Loucy (cell line): ENCODE results near the gene C19orf25.
A peak's percentile ranks its signal among the peaks of the same experiment; 100 is the strongest.

Experiments used
- H2AFZ ChIP-seq: fragments of 200-600 bp; sonication (generic); 2 replicates; pipeline ENCODE4 v1.6.0; 2016; ENCODE audit warnings: antibody characterized with exemption, mild to moderate bottlenecking, low read length, moderate library complexity
- H3F3A ChIP-seq: fragments of 200-600 bp; 2 replicates; pipeline ENCODE4 v1.6.0; 2016; ENCODE audit warnings: antibody characterized with exemption, low read depth, mild to moderate bottlenecking
- H3K27me3 ChIP-seq: fragments of 200-600 bp; sonication (generic); 2 replicates; pipeline ENCODE4 v1.6.1; 2014; ENCODE audit warnings: low read length, mild to moderate bottlenecking; ENCODE audit not compliant: insufficient read depth, poor library complexity, severe bottlenecking
- H3K36me3 ChIP-seq: fragments of 200-600 bp; sonication (generic); 2 replicates; pipeline ENCODE4 v1.6.1; 2016; ENCODE audit warnings: low read length; ENCODE audit not compliant: insufficient read depth
- H3K4me1 ChIP-seq: fragments of 200-600 bp; sonication (generic); 2 replicates; pipeline ENCODE4 v1.5.1; 2014; ENCODE audit warnings: low read length, mild to moderate bottlenecking; ENCODE audit not compliant: insufficient read depth, poor library complexity, severe bottlenecking
- H3K4me2 ChIP-seq: fragments of 200-600 bp; sonication (generic); 2 replicates; pipeline ENCODE4 v1.6.0; 2014; ENCODE audit warnings: antibody characterized with exemption, low read length, low read depth, mild to moderate bottlenecking; ENCODE audit not compliant: poor library complexity, severe bottlenecking
- H3K4me3 ChIP-seq: fragments of 200-600 bp; sonication (generic); 2 replicates; pipeline ENCODE4 v1.5.1; 2014; ENCODE audit warnings: low read length, mild to moderate bottlenecking, mixed read lengths; ENCODE audit not compliant: poor library complexity, severe bottlenecking
- H3K79me2 ChIP-seq: fragments of 200-600 bp; sonication (generic); 2 replicates; pipeline ENCODE4 v1.6.1; 2014; ENCODE audit warnings: low read length; ENCODE audit not compliant: insufficient read depth
- H3K9ac ChIP-seq: fragments of 200-600 bp; sonication (generic); 2 replicates; pipeline ENCODE4 v1.6.0; 2014; ENCODE audit warnings: mild to moderate bottlenecking, low read depth, low read length, moderate library complexity; ENCODE audit not compliant: poor library complexity, severe bottlenecking
- H3K9me2 ChIP-seq: fragments of 200-600 bp; sonication (generic); replicated peaks from 2 replicates; pipeline ENCODE4 v1.6.1; 2016; ENCODE audit warnings: low read depth, low read length, mixed read lengths
- H3K9me3 ChIP-seq: fragments of 200-600 bp; sonication (generic); 2 replicates; pipeline ENCODE4 v1.6.1; 2014; ENCODE audit warnings: mild to moderate bottlenecking, antibody characterized with exemption, low read length, low read depth; ENCODE audit not compliant: insufficient read depth
- H4K20me1 ChIP-seq: fragments of 200-600 bp; sonication (generic); 2 replicates; pipeline ENCODE4 v1.6.0; 2014; ENCODE audit warnings: antibody characterized with exemption, low read length, mild to moderate bottlenecking; ENCODE audit not compliant: insufficient read depth, poor library complexity, severe bottlenecking
- CTCF ChIP-seq: fragments of 200-600 bp; sonication (generic); conservative IDR thresholded peaks from 2 replicates; pipeline ENCODE4 v1.5.1; 2014; ENCODE audit warnings: mild to moderate bottlenecking, antibody characterized with exemption, low read length
- EZH2phosphoT487 ChIP-seq: fragments of 200-600 bp; IDR thresholded peaks from 2 replicates; pipeline ENCODE4 v1.6.1; 2018; ENCODE audit warnings: antibody characterized with exemption, mild to moderate bottlenecking, moderate library complexity, borderline replicate concordance

The C19orf25 gene

GRCh38 chr19:1457031-1457739 lies 21.8 kb downstream of the C19orf25 start:
- Histone ChIP-seq H2AFZ (no peak overlapping the region), H3K36me3 (no peaks in the 10 kb centered on the region), H3K9me2 (no peaks in the 10 kb centered on the region), H3K27me3 (no peaks in the 10 kb centered on the region), H3K9ac (no peak overlapping the region), H3K4me3 (no peak overlapping the region), H3K4me2 (no peak overlapping the region), H4K20me1 (no peaks in the 10 kb centered on the region), H3K4me1 (peaks cover 8% of the 10 kb centered on the region), H3F3A (no peaks in the 10 kb centered on the region), H3K79me2 (no peaks in the 10 kb centered on the region), H3K9me3 (no peaks in the 10 kb centered on the region)
- no peak for TF ChIP-seq CTCF
- no peak for TF ChIP-seq EZH2phosphoT487

GRCh38 chr19:1456121-1456900 lies 22.7 kb downstream of the C19orf25 start:
- H3K9ac ChIP-seq = no peak overlapping the region
- no peaks in the 10 kb centered on the region for H3K36me3 ChIP-seq
- no peaks in the 10 kb centered on the region for H3F3A ChIP-seq
- no peak for TF ChIP-seq EZH2phosphoT487
- TF ChIP-seq CTCF = no peak
- H4K20me1 ChIP-seq = no peaks in the 10 kb centered on the region
- no peaks in the 10 kb centered on the region for H3K27me3 ChIP-seq
- no peak overlapping the region for H3K4me3 ChIP-seq
- no peaks in the 10 kb centered on the region for H3K79me2 ChIP-seq
- H3K9me2 ChIP-seq = no peaks in the 10 kb centered on the region
- no peak overlapping the region for H3K4me2 ChIP-seq
- H3K9me3 ChIP-seq = no peaks in the 10 kb centered on the region
- peaks cover 8% of the 10 kb centered on the region for H3K4me1 ChIP-seq
- H2AFZ ChIP-seq = no peak overlapping the region

- Histone ChIP-seq H3K4me1 (peaks cover 8% of the 10 kb centered on the region), H3K9me3 (no peaks in the 10 kb centered on the region), H3K9ac (no peak overlapping the region), H3K4me3 (peak overlapping the region; percentile 24), H3K79me2 (no peaks in the 10 kb centered on the region), H3K27me3 (no peaks in the 10 kb centered on the region), H4K20me1 (no peaks in the 10 kb centered on the region), H3K36me3 (no peaks in the 10 kb centered on the region), H3F3A (no peaks in the 10 kb centered on the region), H3K9me2 (no peaks in the 10 kb centered on the region), H2AFZ (no peak overlapping the region), H3K4me2 (peak overlapping the region; percentile 55)
- TF ChIP-seq CTCF (no peak), EZH2phosphoT487 (no peak)
Measured at GRCh38 chr19:1455336-1456120, 23.5 kb downstream of the C19orf25 start.
